ENCODE results near the gene HERC3. TPM values are rescaled to one million over a fixed set of nuclear protein-coding genes. Genes with fewer than 3 reads are reported as not detected.
A peak's percentile ranks its signal among the peaks of the same experiment; 100 is the strongest.

The HERC3 gene
- total and polyA plus RNA-seq, 2 of the 13 experiments (the other 11 are each of a cell fraction or from before 2014, with no cell fraction given), result 3.8 to 6.2 TPM

DNA sequence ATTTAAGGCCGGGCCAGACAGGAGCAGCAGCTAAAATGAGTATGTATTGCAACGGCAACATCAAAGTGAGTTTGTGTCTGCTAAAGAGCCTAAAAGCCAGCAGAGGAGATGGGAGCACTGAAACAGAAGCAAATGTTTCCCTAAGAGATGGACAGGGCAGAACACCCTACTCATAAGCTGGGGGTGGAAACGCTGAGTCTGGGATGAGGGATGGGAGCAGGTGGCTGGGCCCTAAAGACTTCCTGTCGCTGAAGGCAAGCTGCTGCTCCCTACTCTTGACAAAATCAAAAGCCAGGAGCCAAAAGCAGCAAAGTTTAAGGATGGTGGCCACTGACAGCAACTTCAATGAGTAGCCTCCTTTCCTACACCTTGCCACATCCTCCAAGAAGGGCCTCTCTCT is 145.9 kb downstream of the HERC3 start:
- WGBS (ENCODE audit: low lambda C conversion rate), result 89% methylated on average over 4 of the region's 4 CpGs
- Histone ChIP-seq H3K4me2 (ENCODE audit: low read depth, low read length) (no peak overlapping the region), H3K9me3 (ENCODE audit: low read length) (no peaks in the 10 kb centered on the region), H4K20me1 (ENCODE audit: insufficient read depth, low read length) (no peaks in the 10 kb centered on the region), H2AFZ (ENCODE audit: low read length) (no peak overlapping the region), H3K27me3 (ENCODE audit: control insufficient read depth in 1 of 2, insufficient read depth in 2 of 2, low read length in 2 of 2) (no peaks in the 10 kb centered on the region), H3K79me2 (ENCODE audit: insufficient read depth, low read length) (no peaks in the 10 kb centered on the region), H3K36me3 (replicated peaks in 1 of 2; ENCODE audit: control insufficient read depth in 1 of 2, insufficient read depth in 2 of 2, low read length in 2 of 2) (peaks cover 11 to 60% of the 10 kb centered on the region in 2 experiments), H3K9ac (ENCODE audit: insufficient read depth, low read depth, low read length) (no peak overlapping the region), H3K4me1 (ENCODE audit: insufficient read depth, low read length) (no peaks in the 10 kb centered on the region), H3K27ac (ENCODE audit: extremely low read length, insufficient read depth, low read length) (no peak overlapping the region), H3K4me3 (replicated peaks in 1 of 3; ENCODE audit: insufficient read depth in 1 of 3, low read depth in 2 of 3, low read length in 3 of 3) (no peak overlapping the region)
- BruUV-seq (replicated peaks), result no TSS peak
- ATAC-seq, result no peak; the same call in 2 of the 3 replicates
- ChIA-PET POLR2A (no interaction called here), CTCF (ENCODE audit: low intra/inter-chr PET ratio, low total read pairs) (no interaction called here)
- FAIRE-seq, result no peak
- intact Hi-C loops (cut with micrococcal nuclease; ENCODE audit: unreplicated experiment) (no loop called here), in situ Hi-C loops (cut with HindIII; ENCODE audit: extremely low pct_ligation_motif_present, low pct_unique_long_range_greater_than_20kb) (no loop called here)
- DNase-seq (ENCODE audit: low spot score), result no peak
- TF ChIP-seq GATAD2A (CRISPR knock-in tag; IDR thresholded peaks at IDR 0.05), result no peak
- TF ChIP-seq POLR2A (IDR thresholded peaks at IDR 0.05; ENCODE audit: insufficient read depth in 1 of 2, low read depth in 2 of 2, low read length in 2 of 2), result peak in 1 of 2 experiments; percentile 36; a peak in 1 of 4 replicates
- TF ChIP-seq PAXIP1 (CRISPR knock-in tag; conservative IDR thresholded peaks at IDR 0.05), result no peak
- no peak for TF ChIP-seq LRRFIP1 (CRISPR knock-in tag; conservative IDR thresholded peaks at IDR 0.05)
